PC-3 (cell line): ENCODE measurements around the gene TEF. TPM values are rescaled to one million over a fixed set of nuclear protein-coding genes. Genes with fewer than 3 reads are reported as not detected.
A peak's percentile ranks its signal among the peaks of the same experiment; 100 is the strongest.

Experiments used
- ATAC-seq: fragments of 200-7000 bp; cut with Tn5 transposase; 2 replicates; pipeline ENCODE4 v1.9.1; 2020; ENCODE audit warnings: mild to moderate bottlenecking, moderate library complexity
- BruUV-seq: library from RNA; stranded (reverse); fragments of 400-500 nt; replicated peaks from 2 replicates; lab custom pipeline; 2021; lab: Mats Ljungman, UMichigan
- CTCF ChIA-PET: fragments of 300-600 bp; sonication (Branson Sonifier 250); formaldehyde crosslinking; loops from one replicate; lab custom pipeline; 2022; ENCODE audit warnings: antibody characterized with exemption; lab: Charles Lee
- POLR2A ChIA-PET: fragments of 300-600 bp; sonication (Branson Sonifier 250); formaldehyde crosslinking; loops from one replicate; lab custom pipeline; 2022; ENCODE audit warnings: antibody characterized with exemption; ENCODE audit not compliant: unreplicated experiment; lab: Charles Lee
- DNase-seq: peaks from one replicate; pipeline ENCODE4 v3.0.0-alpha.2; 2015
- H2AFZ ChIP-seq: fragments of 300-600 bp; sonication (generic); 2 replicates; pipeline ENCODE4 v1.6.0; 2016; ENCODE audit warnings: antibody characterized with exemption, low read length
- H3F3A ChIP-seq: fragments of 300-600 bp; sonication (generic); one replicate; pipeline ENCODE4 v1.6.0; 2017; ENCODE audit warnings: antibody characterized with exemption, low read length, control low read depth, mild to moderate bottlenecking; ENCODE audit not compliant: unreplicated experiment
- H3K27ac ChIP-seq: fragments of 300-600 bp; sonication (generic); 2 replicates; pipeline ENCODE4 v1.5.1; 2016; ENCODE audit warnings: mild to moderate bottlenecking, low read length
- H3K27me3 ChIP-seq: fragments of 300-600 bp; sonication (generic); 2 replicates; pipeline ENCODE4 v1.6.1; 2016; ENCODE audit warnings: low read length, mixed read lengths
- H3K36me3 ChIP-seq: fragments of 300-600 bp; sonication (generic); 2 replicates; pipeline ENCODE4 v1.6.1; 2016; ENCODE audit warnings: low read depth, mixed run types, low read length, mixed read lengths
- H3K4me1 ChIP-seq: fragments of 300-600 bp; sonication (generic); 2 replicates; pipeline ENCODE4 v1.5.1; 2016; ENCODE audit warnings: low read length; ENCODE audit not compliant: insufficient read depth
- H3K4me2 ChIP-seq: fragments of 300-600 bp; sonication (generic); 2 replicates; pipeline ENCODE4 v1.6.0; 2016; ENCODE audit warnings: low read length
- H3K4me3 ChIP-seq: fragments of 300-600 bp; sonication (generic); 2 replicates; pipeline ENCODE4 v1.5.1; 2016; ENCODE audit warnings: mild to moderate bottlenecking, low read length, mixed read lengths
- H3K79me2 ChIP-seq: fragments of 300-600 bp; sonication (generic); 2 replicates; pipeline ENCODE4 v1.6.1; 2017; ENCODE audit warnings: low read length, mixed read lengths
- H3K9ac ChIP-seq: fragments of 300-600 bp; sonication (generic); 2 replicates; pipeline ENCODE4 v1.6.0; 2016; ENCODE audit warnings: mild to moderate bottlenecking, low read length
- H3K9me2 ChIP-seq: fragments of 300-600 bp; sonication (generic); replicated peaks from 2 replicates; pipeline ENCODE4 v1.6.1; 2016; ENCODE audit warnings: mixed run types, low read length, mixed read lengths
- H3K9me3 ChIP-seq: fragments of 300-600 bp; sonication (generic); 2 replicates; pipeline ENCODE4 v1.6.1; 2016; ENCODE audit warnings: low read length, mixed read lengths
- H4K20me1 ChIP-seq: fragments of 300-600 bp; sonication (generic); 2 replicates; pipeline ENCODE4 v1.6.1; 2016; ENCODE audit warnings: low read length, mixed read lengths
- EZH2 ChIP-seq: fragments of 300-600 bp; sonication (generic); IDR thresholded peaks from one replicate; pipeline ENCODE4 v1.6.1; 2017; ENCODE audit warnings: antibody characterized with exemption, mild to moderate bottlenecking, low read length; ENCODE audit not compliant: unreplicated experiment
- EZH2phosphoT487 ChIP-seq: fragments of 300-600 bp; sonication (generic); IDR thresholded peaks from 2 replicates; pipeline ENCODE4 v1.6.1; 2018; ENCODE audit warnings: mild to moderate bottlenecking, antibody characterized with exemption, low read length, borderline replicate concordance
- intact Hi-C: fragments of 100-400 bp; cut with micrococcal nuclease; formaldehyde crosslinking; loops from 2 replicates; pipeline ENCODE4 v1.9.0; 2023
- total RNA-seq: library from RNA; depleted of rRNA; stranded (reverse); fragments of >200 nt; gene quantifications from 2 replicates; pipeline ENCODE4 v1.2.3, GENCODE V29; 2014
- TF ChIP-seq, protein P1 (sequence below): fragments of 300-600 bp; sonication (generic); conservative IDR thresholded peaks from 2 replicates; pipeline ENCODE4 v1.5.1; 2017; ENCODE audit warnings: antibody characterized with exemption, low read depth, mild to moderate bottlenecking, low read length

TEF gene
- total RNA-seq, 1 experiment from 2014 or later = 4.0 TPM

DNA sequence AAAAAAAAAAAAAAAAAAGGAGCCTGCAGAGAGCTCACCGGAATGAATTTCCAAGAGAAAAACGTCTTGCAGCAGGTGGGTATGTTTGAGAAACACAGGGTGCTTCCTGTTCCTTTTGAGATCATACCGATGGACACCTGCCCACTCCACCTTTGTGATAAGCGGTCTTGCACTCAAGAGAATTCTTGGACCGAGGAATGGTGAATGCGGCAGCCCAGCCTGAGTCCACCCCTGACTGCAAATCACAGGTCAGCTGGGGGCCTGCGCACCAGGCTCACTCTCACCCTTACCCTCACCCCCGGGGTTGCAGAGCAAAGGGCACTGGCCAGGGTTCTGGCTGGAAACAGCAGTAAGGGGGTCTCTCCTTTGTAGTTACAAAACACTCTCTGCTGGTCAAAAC is 16.8 kb upstream of the TEF start:
- H2AFZ ChIP-seq = no peak overlapping the region
- ATAC-seq = no peak
- no peak for DNase-seq
- no peak overlapping the region for H3K4me3 ChIP-seq
- no peaks in the 10 kb centered on the region for H3K27me3 ChIP-seq
- H3K27ac ChIP-seq = no peak overlapping the region
- no peaks in the 10 kb centered on the region for H4K20me1 ChIP-seq
- no peaks in the 10 kb centered on the region for H3K79me2 ChIP-seq
- H3K4me2 ChIP-seq = no peak overlapping the region
- no peaks in the 10 kb centered on the region for H3K9me2 ChIP-seq
- TF ChIP-seq EZH2 (no peak), EZH2phosphoT487 (no peak)
- TF ChIP-seq, protein P1, sequence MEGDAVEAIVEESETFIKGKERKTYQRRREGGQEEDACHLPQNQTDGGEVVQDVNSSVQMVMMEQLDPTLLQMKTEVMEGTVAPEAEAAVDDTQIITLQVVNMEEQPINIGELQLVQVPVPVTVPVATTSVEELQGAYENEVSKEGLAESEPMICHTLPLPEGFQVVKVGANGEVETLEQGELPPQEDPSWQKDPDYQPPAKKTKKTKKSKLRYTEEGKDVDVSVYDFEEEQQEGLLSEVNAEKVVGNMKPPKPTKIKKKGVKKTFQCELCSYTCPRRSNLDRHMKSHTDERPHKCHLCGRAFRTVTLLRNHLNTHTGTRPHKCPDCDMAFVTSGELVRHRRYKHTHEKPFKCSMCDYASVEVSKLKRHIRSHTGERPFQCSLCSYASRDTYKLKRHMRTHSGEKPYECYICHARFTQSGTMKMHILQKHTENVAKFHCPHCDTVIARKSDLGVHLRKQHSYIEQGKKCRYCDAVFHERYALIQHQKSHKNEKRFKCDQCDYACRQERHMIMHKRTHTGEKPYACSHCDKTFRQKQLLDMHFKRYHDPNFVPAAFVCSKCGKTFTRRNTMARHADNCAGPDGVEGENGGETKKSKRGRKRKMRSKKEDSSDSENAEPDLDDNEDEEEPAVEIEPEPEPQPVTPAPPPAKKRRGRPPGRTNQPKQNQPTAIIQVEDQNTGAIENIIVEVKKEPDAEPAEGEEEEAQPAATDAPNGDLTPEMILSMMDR = no peak
- H3K9me3 ChIP-seq = no peaks in the 10 kb centered on the region
- peaks cover 11% of the 10 kb centered on the region for H3K4me1 ChIP-seq
- no peak overlapping the region for H3K9ac ChIP-seq
- ChIA-PET CTCF (interaction anchor here (0.6 kb wide), 1 partner anchor 84 kb away, joined by 5 read pairs; no protein-coding TSS in a partner anchor), POLR2A (no interaction called here)
- H3F3A ChIP-seq = no peaks in the 10 kb centered on the region
- intact Hi-C loops = no loop called here
- no TSS peak for BruUV-seq
- H3K36me3 ChIP-seq = no peaks in the 10 kb centered on the region

DNA sequence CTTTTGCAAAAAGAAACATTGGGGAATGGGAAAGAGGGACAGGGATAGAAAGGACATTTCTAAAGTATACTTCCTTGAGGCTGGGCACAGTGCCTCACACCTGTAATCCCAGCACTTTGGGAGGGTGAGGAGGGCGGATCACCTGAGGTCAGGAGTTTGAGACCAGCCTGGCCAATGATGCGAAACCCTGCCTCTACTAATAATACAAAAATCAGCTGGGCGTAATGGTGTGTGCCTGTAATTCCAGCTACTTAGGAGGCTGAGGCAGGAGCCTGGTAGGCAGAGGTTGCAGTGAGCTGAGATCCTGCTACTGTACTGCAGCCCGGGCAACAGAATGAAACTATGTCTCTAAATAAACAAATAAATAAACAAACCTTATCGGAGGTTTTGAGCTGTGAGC is 16.3 kb upstream of the TEF start:
- TF ChIP-seq EZH2 (no peak), EZH2phosphoT487 (no peak)
- TF ChIP-seq, protein P1 = no peak
- DNase-seq = no peak
- H4K20me1 ChIP-seq = no peaks in the 10 kb centered on the region
- no peak overlapping the region for H3K27ac ChIP-seq
- H2AFZ ChIP-seq = no peak overlapping the region
- ChIA-PET CTCF (interaction anchor here (0.6 kb wide), 1 partner anchor 85 kb away, joined by 5 read pairs; no protein-coding TSS in a partner anchor), POLR2A (no interaction called here)
- BruUV-seq = no TSS peak
- no peaks in the 10 kb centered on the region for H3K36me3 ChIP-seq
- intact Hi-C loops = no loop called here
- no peak overlapping the region for H3K9ac ChIP-seq
- H3K4me3 ChIP-seq = no peak overlapping the region
- H3K9me2 ChIP-seq = no peaks in the 10 kb centered on the region
- no peaks in the 10 kb centered on the region for H3K9me3 ChIP-seq
- H3K4me2 ChIP-seq = no peak overlapping the region
- no peaks in the 10 kb centered on the region for H3F3A ChIP-seq
- peaks cover 11% of the 10 kb centered on the region for H3K4me1 ChIP-seq
- H3K79me2 ChIP-seq = no peaks in the 10 kb centered on the region
- H3K27me3 ChIP-seq = no peaks in the 10 kb centered on the region
- no peak for ATAC-seq

DNA sequence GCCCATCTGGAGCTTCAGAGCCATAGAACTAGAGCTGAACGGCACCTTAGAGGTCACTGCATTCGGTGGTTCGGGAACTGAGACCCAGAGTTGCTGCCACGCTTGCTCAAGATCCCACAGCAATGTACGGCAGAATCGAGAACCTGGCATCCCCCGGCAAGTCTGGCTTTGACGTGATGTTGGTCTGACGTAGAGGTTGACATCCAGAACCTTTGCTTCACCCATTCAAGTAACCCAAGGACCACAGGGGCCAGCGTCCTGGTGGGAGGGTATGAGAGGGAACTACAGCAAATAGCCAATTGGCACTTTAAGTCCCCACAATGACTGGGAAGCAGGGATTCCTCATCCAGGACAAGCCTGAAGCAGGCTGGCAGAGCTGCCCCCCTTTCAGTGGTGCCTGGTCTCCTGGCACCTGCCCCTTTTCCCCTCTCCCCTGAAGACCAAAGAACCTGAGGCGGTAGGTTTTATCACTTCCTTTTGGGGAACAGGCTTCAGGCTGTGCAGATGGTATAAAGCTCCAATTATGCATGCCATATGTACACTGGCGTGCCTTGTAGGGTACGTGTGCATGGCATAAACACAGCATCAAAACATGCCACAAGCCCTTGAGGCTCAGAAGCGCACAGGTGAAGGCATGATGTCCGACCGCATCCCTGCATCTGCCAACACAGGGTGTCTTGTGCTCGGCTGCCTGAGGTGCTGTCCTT is 15.3 kb upstream of the TEF start:
- Histone ChIP-seq H3K79me2 (no peaks in the 10 kb centered on the region), H3K27me3 (no peaks in the 10 kb centered on the region), H3K9me2 (no peaks in the 10 kb centered on the region), H3K4me1 (peaks cover 11% of the 10 kb centered on the region), H3K36me3 (no peaks in the 10 kb centered on the region), H3K9me3 (no peaks in the 10 kb centered on the region), H3K4me2 (peak overlapping the region; percentile 64), H3K9ac (no peak overlapping the region), H3K4me3 (peak overlapping the region; percentile 42; the same call in 1 of the 2 replicates), H4K20me1 (no peaks in the 10 kb centered on the region), H3K27ac (no peak overlapping the region), H3F3A (no peaks in the 10 kb centered on the region), H2AFZ (peak overlapping the region; percentile 77)
- ATAC-seq = no peak
- intact Hi-C loops = no loop called here
- no TSS peak for BruUV-seq
- TF ChIP-seq EZH2phosphoT487 = no peak
- no peak for TF ChIP-seq EZH2
- TF ChIP-seq, protein P1 = no peak
- no peak for DNase-seq
- ChIA-PET POLR2A (no interaction called here), CTCF (no interaction called here)
